H1 (cell line): Measurements from ENCODE around the gene NUP50. TPM values are rescaled to one million over a fixed set of nuclear protein-coding genes. Genes with fewer than 3 reads are reported as not detected.

Experiments
- EP300 ChIP-seq, 2 experiments: IDR thresholded peaks; 1 replicate in 1 of 2; 2 replicates in 1 of 2; pipeline ENCODE4 v1.6.1; 2011 to 2012; ENCODE audit warnings: low read depth in 2 of 2, low read length in 2 of 2, mild to moderate bottlenecking in 2 of 2, borderline replicate concordance in 1 of 2, inconsistent platforms in 1 of 2, moderate library complexity in 1 of 2
- KDM1A ChIP-seq: fragments of 200-600, 300-600 bp; sonication (generic); IDR thresholded peaks from 2 replicates; pipeline ENCODE4 v1.7.1; 2016; ENCODE audit warnings: mild to moderate bottlenecking, low read length, borderline replicate concordance
- SAP30 ChIP-seq: fragments of 300-600 bp; sonication (generic); IDR thresholded peaks from 2 replicates; pipeline ENCODE4 v1.7.1; 2012; ENCODE audit warnings: low read length, moderate library complexity, mild to moderate bottlenecking, inconsistent platforms; ENCODE audit not compliant: insufficient read depth, insufficient replicate concordance
- SP1 ChIP-seq: IDR thresholded peaks from 2 replicates; pipeline ENCODE4 v1.6.1; 2011; ENCODE audit warnings: low read depth, low read length
- SP2 ChIP-seq: IDR thresholded peaks from 2 replicates; pipeline ENCODE4 v1.6.1; 2012; ENCODE audit warnings: mild to moderate bottlenecking, low read length, inconsistent platforms
- TAF1 ChIP-seq: IDR thresholded peaks from 2 replicates; pipeline ENCODE4 v1.6.1; 2011; ENCODE audit warnings: mild to moderate bottlenecking, low read depth, low read length
- YY1 ChIP-seq: IDR thresholded peaks from 2 replicates; pipeline ENCODE4 v1.6.1; 2011; ENCODE audit warnings: low read depth, mild to moderate bottlenecking, low read length
- polyA plus RNA-seq, 7 experiments: library from polyadenylated mRNA; depleted of rRNA in 3 of 7; stranded (reverse) in 5 of 7; unstranded in 2 of 7; fragments of >200 nt in 5 of 7; fragments of 200-250 nt in 2 of 7; gene quantifications; 1 replicate in 5 of 7; 2 replicates in 1 of 7; 4 replicates in 1 of 7; pipeline versions ENCODE4 v1.2.1 to v1.2.3, GENCODE V29; 2011 to 2013; ENCODE audit warnings: missing spikeins in 2 of 7, mixed read lengths in 2 of 7
- total RNA-seq: library from RNA; stranded (reverse); fragmentation: NEBNext Ultra II Directional; extraction: Animal tissue kit (Norgen Biotek cat#: 25700); gene quantifications from 2 replicates; pipeline ENCODE4 v1.2.1, GENCODE V29; 2021

NUP50 gene
- total and polyA plus RNA-seq, 2 of the 8 experiments (the other 6 are each of a cell fraction or from before 2014, with no cell fraction given), result 20.0 to 112 TPM

DNA sequence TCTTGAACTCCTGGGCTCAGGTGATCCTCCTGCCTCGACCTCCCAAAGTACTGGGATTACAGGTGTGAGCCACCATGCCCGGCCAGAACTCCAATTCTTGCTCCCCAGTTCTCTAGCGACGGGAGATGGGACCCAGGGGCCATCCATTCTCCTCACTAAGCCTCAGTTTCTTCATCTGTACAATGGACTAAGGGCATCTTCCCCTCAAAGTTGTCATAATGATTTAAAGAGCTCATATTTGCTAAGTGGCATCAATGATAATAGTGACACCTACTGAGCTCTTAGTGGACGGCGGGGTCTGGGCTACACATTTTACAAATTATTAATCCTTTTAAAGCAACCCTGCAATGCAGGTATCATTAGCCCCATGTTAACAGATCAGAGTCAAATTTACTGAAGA, 42.5 kb downstream of the NUP50 start (continued):
- TF ChIP-seq EP300 (IDR thresholded peaks at IDR 0.05; ENCODE audit: borderline replicate concordance in 1 of 2, low read depth in 2 of 2, low read length in 2 of 2), result no peak
- TF ChIP-seq SP1, result no peak
- TF ChIP-seq SP2, result no peak
- no peak for TF ChIP-seq YY1
- no peak for TF ChIP-seq KDM1A
- TF ChIP-seq SAP30, result no peak
- TF ChIP-seq TAF1, result no peak
